Measurements from ENCODE around the gene HIF1A. TPM values are rescaled to one million over a fixed set of nuclear protein-coding genes. Genes with fewer than 3 reads are reported as not detected.

The HIF1A gene
- total and polyA plus RNA-seq, 2 donors from 2014 or later, result 57.8 to 358 TPM

DNA sequence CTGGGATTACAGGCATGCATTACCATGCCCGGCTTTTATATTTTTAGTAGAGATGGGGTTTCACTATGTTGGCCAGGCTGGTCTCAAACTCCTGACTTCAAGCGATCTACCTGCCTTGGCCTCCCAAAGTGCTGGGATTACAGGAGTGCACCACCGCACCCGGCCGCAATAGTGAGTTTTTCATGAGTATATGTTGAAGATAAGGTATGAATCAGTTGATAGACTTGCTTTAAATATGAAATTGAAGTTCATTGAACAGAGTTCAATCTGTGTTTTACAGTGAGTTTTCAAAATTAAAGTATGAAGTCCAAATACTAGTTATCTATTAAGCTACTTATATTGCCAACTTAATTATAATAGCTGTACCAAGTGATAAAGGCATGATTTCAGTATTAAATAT lies 102.0 kb downstream of the HIF1A start:
- H3K36me3 ChIP-seq (ENCODE audit: control insufficient read depth in 2 of 3, insufficient read depth in 3 of 3, low read length in 3 of 3), result peaks cover 0 to 2% (median 0%) of the 10 kb centered on the region in 3 donors
- DNase-seq (no peak), FAIRE-seq (no peak)
- intact Hi-C loops (cut with DNase I), result no loop called here
- H3K4me3 ChIP-seq (ENCODE audit: low read length in 3 of 3), result no peak overlapping the region
- no peak overlapping the region for H3K9ac ChIP-seq (ENCODE audit: low read length in 3 of 3)
- no peaks in the 10 kb centered on the region for H3K27me3 ChIP-seq (ENCODE audit: control insufficient read depth, insufficient read depth, low read length)
- H3K4me1 ChIP-seq (ENCODE audit: control insufficient read depth in 2 of 3, insufficient read depth in 2 of 3, low read depth in 1 of 3, low read length in 3 of 3), result no peaks in the 10 kb centered on the region
- TF ChIP-seq, protein P1, sequence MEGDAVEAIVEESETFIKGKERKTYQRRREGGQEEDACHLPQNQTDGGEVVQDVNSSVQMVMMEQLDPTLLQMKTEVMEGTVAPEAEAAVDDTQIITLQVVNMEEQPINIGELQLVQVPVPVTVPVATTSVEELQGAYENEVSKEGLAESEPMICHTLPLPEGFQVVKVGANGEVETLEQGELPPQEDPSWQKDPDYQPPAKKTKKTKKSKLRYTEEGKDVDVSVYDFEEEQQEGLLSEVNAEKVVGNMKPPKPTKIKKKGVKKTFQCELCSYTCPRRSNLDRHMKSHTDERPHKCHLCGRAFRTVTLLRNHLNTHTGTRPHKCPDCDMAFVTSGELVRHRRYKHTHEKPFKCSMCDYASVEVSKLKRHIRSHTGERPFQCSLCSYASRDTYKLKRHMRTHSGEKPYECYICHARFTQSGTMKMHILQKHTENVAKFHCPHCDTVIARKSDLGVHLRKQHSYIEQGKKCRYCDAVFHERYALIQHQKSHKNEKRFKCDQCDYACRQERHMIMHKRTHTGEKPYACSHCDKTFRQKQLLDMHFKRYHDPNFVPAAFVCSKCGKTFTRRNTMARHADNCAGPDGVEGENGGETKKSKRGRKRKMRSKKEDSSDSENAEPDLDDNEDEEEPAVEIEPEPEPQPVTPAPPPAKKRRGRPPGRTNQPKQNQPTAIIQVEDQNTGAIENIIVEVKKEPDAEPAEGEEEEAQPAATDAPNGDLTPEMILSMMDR (IDR thresholded peaks at IDR 0.05; ENCODE audit: borderline replicate concordance, extremely low read depth, insufficient read depth), result no peak
- no peak overlapping the region for H3K27ac ChIP-seq (ENCODE audit: low read depth in 2 of 2, low read length in 2 of 2)
- H3K9me3 ChIP-seq (ENCODE audit: control insufficient read depth in 2 of 3, insufficient read depth in 1 of 3, low read length in 3 of 3), result no peaks in the 10 kb centered on the region

Other genes with a start within 250 kb of the HIF1A start
- gene SNAPC1, start 66.9 kb downstream of the HIF1A start, total RNA-seq, result 7.2 TPM
- 4.4 TPM for gene SNAPC1, start 66.9 kb downstream of the HIF1A start, polyA plus RNA-seq (ENCODE audit: insufficient read depth, low read depth, low replicate concordance)
- gene SYT16, start 117.2 kb downstream of the HIF1A start, total RNA-seq, result 8.7 TPM
- 0.04 TPM for gene SYT16, start 117.2 kb downstream of the HIF1A start, polyA plus RNA-seq (ENCODE audit: insufficient read depth, low read depth, low replicate concordance)

Data from kidney (tissue), 14 donors.